Cardiac muscle cell (in vitro differentiated cells and primary cell): ENCODE measurements around the gene KCNN4. TPM values are rescaled to one million over a fixed set of nuclear protein-coding genes. Genes with fewer than 3 reads are reported as not detected.

Source experiments
- DNase-seq, 2 donors: peaks; one replicate each; pipeline versions ENCODE4 v3.0.0 to v3.0.0-alpha.2; 2010 to 2017; ENCODE audit warnings: low read depth in 1 of 2, low spot score in 1 of 2
- H3K27ac ChIP-seq: fragments of 200-600 bp; sonication (generic); 2 replicates; pipeline ENCODE4 v1.5.1; 2016
- H3K27me3 ChIP-seq: fragments of 200-600 bp; sonication (generic); 2 replicates; pipeline ENCODE4 v1.6.0; 2016; ENCODE audit warnings: control low read depth
- H3K36me3 ChIP-seq: fragments of 200-600 bp; sonication (generic); 2 replicates; pipeline ENCODE4 v1.5.1; 2016; ENCODE audit warnings: control low read depth
- H3K4me1 ChIP-seq: fragments of 200-600 bp; sonication (generic); 2 replicates; pipeline ENCODE4 v1.8.1; 2017; ENCODE audit warnings: low read depth, mild to moderate bottlenecking, mixed run types
- H3K4me3 ChIP-seq: fragments of 200-600 bp; sonication (generic); 2 replicates; pipeline ENCODE4 v1.5.1; 2016; ENCODE audit warnings: mild to moderate bottlenecking
- H3K9me3 ChIP-seq: fragments of 200-600 bp; sonication (generic); 2 replicates; pipeline ENCODE4 v1.5.1; 2017; ENCODE audit warnings: low read depth, mild to moderate bottlenecking, control low read depth
- CTCF ChIP-seq: IDR thresholded peaks from 2 replicates; pipeline ENCODE4 v1.5.1; 2012; ENCODE audit warnings: low read depth, mild to moderate bottlenecking, low read length
- polyA plus RNA-seq: library from polyadenylated mRNA; unstranded; fragments of >200 nt; fragmentation: Nextera tagmentation; extraction: Ambion mirVana; gene quantifications from 2 replicates; pipeline ENCODE4 v1.2.1, GENCODE V29; 2016
- total RNA-seq: library from RNA; depleted of rRNA; stranded (reverse); fragments of >200 nt; gene quantifications from 2 replicates; pipeline ENCODE4 v1.2.3, GENCODE V29; 2016

The KCNN4 gene
- total and polyA plus RNA-seq, 2 experiments from 2014 or later: 1.5 TPM; not detected in 1

GRCh38 chr19:43738780-43739211 lies 42.0 kb downstream of the KCNN4 start:
- H3K36me3 ChIP-seq: peaks cover 48% of the 10 kb centered on the region
- no peak overlapping the region for H3K4me3 ChIP-seq
- H3K27ac ChIP-seq: no peak overlapping the region
- no peaks in the 10 kb centered on the region for H3K4me1 ChIP-seq
- no peak for DNase-seq
- TF ChIP-seq CTCF: no peak
- no peaks in the 10 kb centered on the region for H3K9me3 ChIP-seq
- H3K27me3 ChIP-seq: no peaks in the 10 kb centered on the region

- DNase-seq: no peak
- Histone ChIP-seq H3K4me3 (no peak overlapping the region), H3K36me3 (peaks cover 44% of the 10 kb centered on the region), H3K9me3 (no peaks in the 10 kb centered on the region), H3K27ac (no peak overlapping the region), H3K4me1 (no peaks in the 10 kb centered on the region), H3K27me3 (no peaks in the 10 kb centered on the region)
- TF ChIP-seq CTCF: no peak
Observed at GRCh38 chr19:43735957-43736356, 44.8 kb downstream of the KCNN4 start.

- Histone ChIP-seq H3K36me3 (peaks cover 38% of the 10 kb centered on the region), H3K4me3 (no peak overlapping the region), H3K27ac (no peak overlapping the region), H3K9me3 (no peaks in the 10 kb centered on the region), H3K27me3 (no peaks in the 10 kb centered on the region), H3K4me1 (no peaks in the 10 kb centered on the region)
- no peak for TF ChIP-seq CTCF
- DNase-seq: no peak
Observed at GRCh38 chr19:43735013-43735412, 45.8 kb downstream of the KCNN4 start.

GRCh38 chr19:43731846-43732245 lies 48.9 kb downstream of the KCNN4 start:
- no peak for TF ChIP-seq CTCF
- Histone ChIP-seq H3K9me3 (no peaks in the 10 kb centered on the region), H3K4me3 (no peak overlapping the region), H3K4me1 (no peaks in the 10 kb centered on the region), H3K36me3 (peaks cover 19% of the 10 kb centered on the region), H3K27me3 (no peaks in the 10 kb centered on the region), H3K27ac (no peak overlapping the region)
- peak in 1 of 2 donors; percentile 25 for DNase-seq

GRCh38 chr19:43731346-43731745 lies 49.4 kb downstream of the KCNN4 start:
- H3K4me3 ChIP-seq: no peak overlapping the region
- no peaks in the 10 kb centered on the region for H3K4me1 ChIP-seq
- H3K36me3 ChIP-seq: peaks cover 14% of the 10 kb centered on the region
- H3K27me3 ChIP-seq: no peaks in the 10 kb centered on the region
- no peaks in the 10 kb centered on the region for H3K9me3 ChIP-seq
- H3K27ac ChIP-seq: no peak overlapping the region
- DNase-seq: no peak
- no peak for TF ChIP-seq CTCF

- H3K36me3 ChIP-seq: peaks cover 3% of the 10 kb centered on the region
- H3K4me1 ChIP-seq: no peaks in the 10 kb centered on the region
- H3K4me3 ChIP-seq: no peak overlapping the region
- no peaks in the 10 kb centered on the region for H3K9me3 ChIP-seq
- H3K27me3 ChIP-seq: no peaks in the 10 kb centered on the region
- H3K27ac ChIP-seq: no peak overlapping the region
- no peak for DNase-seq
- TF ChIP-seq CTCF: no peak
Observed at GRCh38 chr19:43729919-43730318, 50.9 kb downstream of the KCNN4 start.
